Activated CD4-positive, alpha-beta memory T cell treated with anti-CD3 and anti-CD28 coated beads for 36 hours (primary cell): ENCODE data around the gene STK39. TPM values are rescaled to one million over a fixed set of nuclear protein-coding genes. Genes with fewer than 3 reads are reported as not detected.

Source experiments
- CTCF ChIA-PET: fragments of 350-600 bp; sonication (Branson Sonifier 250); formaldehyde crosslinking; loops from one replicate; lab custom pipeline; 2021; ENCODE audit warnings: antibody characterized with exemption, inconsistent platforms; lab: Charles Lee
- POLR2A ChIA-PET: fragments of 350-600 bp; sonication (Branson Sonifier 250); formaldehyde crosslinking; loops from one replicate; lab custom pipeline; 2021; ENCODE audit warnings: antibody characterized with exemption; lab: Charles Lee
- DNase-seq: peaks from one replicate; pipeline ENCODE4 v3.0.0-alpha.2; 2020
- H3K27ac Mint-ChIP-seq: one replicate; pipeline ENCODE4 v1.8.0; 2021; ENCODE audit warnings: mixed read lengths
- H3K27me3 Mint-ChIP-seq: one replicate; pipeline ENCODE4 v1.8.0; 2021; ENCODE audit warnings: mixed read lengths
- H3K36me3 Mint-ChIP-seq: one replicate; pipeline ENCODE4 v1.8.0; 2021; ENCODE audit warnings: mixed read lengths
- H3K4me1 Mint-ChIP-seq: one replicate; pipeline ENCODE4 v1.8.0; 2021; ENCODE audit warnings: low read depth, mixed read lengths
- H3K4me3 Mint-ChIP-seq: one replicate; pipeline ENCODE4 v1.8.0; 2021; ENCODE audit warnings: mild to moderate bottlenecking, mixed read lengths
- H3K9me3 Mint-ChIP-seq: one replicate; pipeline ENCODE4 v1.8.0; 2021; ENCODE audit warnings: mixed read lengths
- intact Hi-C: fragments of 100-400 bp; cut with micrococcal nuclease; formaldehyde crosslinking; loops from one replicate; pipeline ENCODE4 v1.15.1; 2023
- total RNA-seq, 2 experiments: library from RNA; stranded (reverse); gene quantifications; one replicate each; pipeline ENCODE4 v1.2.3, GENCODE V29; 2021

STK39 gene
- total RNA-seq, 2 experiments from 2014 or later = 53.8 to 55.4 TPM

- ChIA-PET CTCF (interaction anchor here (1.0 to 1.2 kb wide), 2 partner anchors 47 to 89 kb away, joined by 3 to 5 read pairs; no protein-coding TSS in a partner anchor), POLR2A (interaction anchor here (0.6 to 1.4 kb wide), 2 partner anchors 13 to 37 kb away, joined by 3 read pairs; no protein-coding TSS in a partner anchor)
- H3K4me3 Mint-ChIP-seq = no peak overlapping the region
- no peaks in the 10 kb centered on the region for H3K9me3 Mint-ChIP-seq
- intact Hi-C loops = no loop called here
- no peak overlapping the region for H3K27ac Mint-ChIP-seq
- peaks cover 69% of the 10 kb centered on the region for H3K4me1 Mint-ChIP-seq
- no peaks in the 10 kb centered on the region for H3K27me3 Mint-ChIP-seq
- DNase-seq = no peak
- H3K36me3 Mint-ChIP-seq = peaks cover 5% of the 10 kb centered on the region
Observed at GRCh38 chr2:168207851-168208250, 39.5 kb downstream of the STK39 start.

- Mint-ChIP-seq H3K27ac (no peak overlapping the region), H3K4me3 (no peak overlapping the region), H3K36me3 (peaks cover 6% of the 10 kb centered on the region), H3K27me3 (no peaks in the 10 kb centered on the region), H3K4me1 (peaks cover 73% of the 10 kb centered on the region), H3K9me3 (no peaks in the 10 kb centered on the region)
- POLR2A ChIA-PET = no interaction called here
- CTCF ChIA-PET = no interaction called here
- DNase-seq = no peak
- intact Hi-C loops = no loop called here
Observed at GRCh38 chr2:168203762-168204693, 43.4 kb downstream of the STK39 start.

GRCh38 chr2:168201584-168202116 is 45.7 kb downstream of the STK39 start:
- Mint-ChIP-seq H3K27me3 (no peaks in the 10 kb centered on the region), H3K4me1 (peaks cover 70% of the 10 kb centered on the region), H3K9me3 (no peaks in the 10 kb centered on the region), H3K36me3 (peaks cover 5% of the 10 kb centered on the region), H3K27ac (no peak overlapping the region), H3K4me3 (no peak overlapping the region)
- intact Hi-C loops = no loop called here
- POLR2A ChIA-PET = interaction anchor here (1.0 to 2.2 kb wide), 3 partner anchors 10 to 38 kb away, joined by 3 to 7 read pairs (median 3); no protein-coding TSS in a partner anchor
- CTCF ChIA-PET = interaction anchor here (0.6 kb wide), 1 partner anchor 221 kb away, joined by 3 read pairs; no protein-coding TSS in a partner anchor
- no peak for DNase-seq

GRCh38 chr2:168200930-168201583 is 46.3 kb downstream of the STK39 start:
- ChIA-PET CTCF (no interaction called here), POLR2A (interaction anchor here (1.0 to 2.2 kb wide), 3 partner anchors 9 to 39 kb away, joined by 3 to 7 read pairs (median 3); no protein-coding TSS in a partner anchor)
- Mint-ChIP-seq H3K4me3 (no peak overlapping the region), H3K9me3 (no peaks in the 10 kb centered on the region), H3K27ac (no peak overlapping the region), H3K4me1 (peaks cover 72% of the 10 kb centered on the region), H3K36me3 (peaks cover 7% of the 10 kb centered on the region), H3K27me3 (no peaks in the 10 kb centered on the region)
- no peak for DNase-seq
- intact Hi-C loops = no loop called here

- no peak overlapping the region for H3K4me3 Mint-ChIP-seq
- DNase-seq = no peak
- H3K27ac Mint-ChIP-seq = no peak overlapping the region
- CTCF ChIA-PET = no interaction called here
- intact Hi-C loops = loop anchor here (10.0 kb wide), 2 partner anchors 164 to 256 kb away; partner anchors contain the start of gene CERS6
- POLR2A ChIA-PET = no interaction called here
- no peaks in the 10 kb centered on the region for H3K9me3 Mint-ChIP-seq
- peaks cover 5% of the 10 kb centered on the region for H3K36me3 Mint-ChIP-seq
- no peaks in the 10 kb centered on the region for H3K27me3 Mint-ChIP-seq
- H3K4me1 Mint-ChIP-seq = peaks cover 79% of the 10 kb centered on the region
Observed at GRCh38 chr2:168198476-168199207, 48.8 kb downstream of the STK39 start.

- no peak for DNase-seq
- Mint-ChIP-seq H3K9me3 (no peaks in the 10 kb centered on the region), H3K4me3 (no peak overlapping the region), H3K27ac (no peak overlapping the region), H3K4me1 (peaks cover 85% of the 10 kb centered on the region), H3K27me3 (no peaks in the 10 kb centered on the region), H3K36me3 (peaks cover 5% of the 10 kb centered on the region)
- ChIA-PET CTCF (interaction anchor here (1.1 to 2.8 kb wide), 2 partner anchors 10 to 14 kb away, joined by 3 to 24 read pairs; no protein-coding TSS in a partner anchor), POLR2A (interaction anchor here (0.6 kb wide), 1 partner anchor 91 kb away, joined by 5 read pairs; no protein-coding TSS in a partner anchor)
- intact Hi-C loops = loop anchor here (10.0 kb wide), 2 partner anchors 162 to 258 kb away; partner anchors contain the start of gene CERS6
Observed at GRCh38 chr2:168196764-168197180, 50.6 kb downstream of the STK39 start.

- H3K36me3 Mint-ChIP-seq = peaks cover 4% of the 10 kb centered on the region
- intact Hi-C loops = loop anchor here (1.0 to 10.0 kb wide), 7 partner anchors 16 to 300 kb away; partner anchors contain the start of gene CERS6
- peak overlapping the region; percentile 95 for H3K27ac Mint-ChIP-seq
- CTCF ChIA-PET = interaction anchor here (0.9 to 2.8 kb wide), 5 partner anchors 10 to 50 kb away, joined by 3 to 24 read pairs (median 5); no protein-coding TSS in a partner anchor
- DNase-seq = peak; percentile 55
- peaks cover 85% of the 10 kb centered on the region for H3K4me1 Mint-ChIP-seq
- peak overlapping the region; percentile 66 for H3K4me3 Mint-ChIP-seq
- POLR2A ChIA-PET = interaction anchor here (0.8 to 1.9 kb wide), 9 partner anchors 13 to 52 kb away, joined by 3 to 29 read pairs (median 4); partner anchors contain the start of gene STK39
- H3K27me3 Mint-ChIP-seq = no peaks in the 10 kb centered on the region
- no peaks in the 10 kb centered on the region for H3K9me3 Mint-ChIP-seq
Observed at GRCh38 chr2:168194784-168195522, 52.4 kb downstream of the STK39 start.

GRCh38 chr2:168192839-168193616 is 54.4 kb downstream of the STK39 start:
- Mint-ChIP-seq H3K9me3 (no peaks in the 10 kb centered on the region), H3K36me3 (peaks cover 3% of the 10 kb centered on the region), H3K27me3 (no peaks in the 10 kb centered on the region), H3K27ac (peak overlapping the region; percentile 67), H3K4me3 (peak overlapping the region; percentile 27), H3K4me1 (peaks cover 72% of the 10 kb centered on the region)
- intact Hi-C loops = loop anchor here (1.0 to 10.0 kb wide), 5 partner anchors 8 to 262 kb away; partner anchors contain the start of gene CERS6
- ChIA-PET CTCF (no interaction called here), POLR2A (interaction anchor here (2.2 kb wide), 1 partner anchor 18 kb away, joined by 8 read pairs; no protein-coding TSS in a partner anchor)
- DNase-seq = peak; percentile 61

- ChIA-PET CTCF (interaction anchor here (1.3 kb wide), 1 partner anchor 145 kb away, joined by 4 read pairs; no protein-coding TSS in a partner anchor), POLR2A (interaction anchor here (0.7 to 2.2 kb wide), 2 partner anchors 10 to 19 kb away, joined by 3 to 8 read pairs; no protein-coding TSS in a partner anchor)
- no peak for DNase-seq
- intact Hi-C loops = loop anchor here (2.0 to 10.0 kb wide), 3 partner anchors 17 to 263 kb away; partner anchors contain the start of gene CERS6
- peaks cover 3% of the 10 kb centered on the region for H3K36me3 Mint-ChIP-seq
- H3K27ac Mint-ChIP-seq = no peak overlapping the region
- no peaks in the 10 kb centered on the region for H3K9me3 Mint-ChIP-seq
- no peak overlapping the region for H3K4me3 Mint-ChIP-seq
- no peaks in the 10 kb centered on the region for H3K27me3 Mint-ChIP-seq
- H3K4me1 Mint-ChIP-seq = peaks cover 73% of the 10 kb centered on the region
Observed at GRCh38 chr2:168191955-168192785, 55.2 kb downstream of the STK39 start.
